ENCODE data around the gene LMF1. TPM values are rescaled to one million over a fixed set of nuclear protein-coding genes. Genes with fewer than 3 reads are reported as not detected.

Gene LMF1
- total RNA-seq, 2 experiments from 2014 or later: 17.0 to 31.4 TPM

DNA sequence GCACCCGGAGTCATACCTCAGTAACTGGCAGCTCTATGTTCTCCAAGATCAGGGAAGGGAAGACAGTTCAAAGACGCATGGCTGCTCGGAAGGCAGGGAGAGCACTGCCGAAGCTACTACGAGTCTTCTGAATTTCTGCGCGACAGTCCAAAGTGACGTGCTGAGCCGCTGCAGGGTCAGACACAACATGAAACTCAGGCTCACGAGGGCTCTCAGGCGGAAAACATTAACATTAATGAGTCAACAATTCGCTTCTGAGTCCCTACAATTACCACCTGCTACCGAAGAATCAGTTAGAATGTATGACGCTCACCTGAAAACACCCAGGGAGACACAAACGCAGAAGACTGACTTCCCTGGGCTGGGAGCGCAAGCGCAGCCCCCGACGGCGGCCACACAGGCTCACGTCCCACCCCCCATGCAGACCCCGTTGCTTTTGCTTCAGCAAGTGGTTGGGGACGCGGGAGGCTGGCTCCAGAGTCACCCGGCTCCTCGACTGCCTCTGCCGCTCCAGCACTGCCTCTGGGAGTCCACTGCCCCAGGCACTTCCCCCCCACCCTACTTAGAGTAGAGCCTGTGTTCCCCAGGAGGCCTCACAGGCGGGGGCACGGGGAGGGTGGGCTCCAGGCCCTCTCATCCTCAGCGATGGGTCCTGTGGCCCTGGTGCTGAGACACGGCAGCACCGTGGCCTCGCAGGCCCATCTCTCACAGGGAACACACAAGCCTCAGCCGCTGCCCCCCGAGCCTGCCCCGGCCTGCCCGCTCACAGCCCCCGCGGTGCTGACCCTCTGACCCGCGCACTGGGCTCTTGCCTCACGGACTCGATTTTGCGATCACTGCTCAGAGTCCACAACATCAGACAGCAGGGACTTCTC, 38.9 kb downstream of the LMF1 start:
- Histone ChIP-seq H3K79me2 (ENCODE audit: insufficient read depth, low read depth, low read length) (no peaks in the 10 kb centered on the region), H3K9me3 (ENCODE audit: low read length) (no peaks in the 10 kb centered on the region), H3K4me1 (ENCODE audit: insufficient read depth, low read length, poor library complexity, severe bottlenecking) (no peaks in the 10 kb centered on the region), H3K9me2 (ENCODE audit: insufficient read depth, low read length) (no peaks in the 10 kb centered on the region), H4K20me1 (ENCODE audit: insufficient read depth, low read length) (no peaks in the 10 kb centered on the region), H3K27ac (ENCODE audit: low read depth, low read length, poor library complexity, severe bottlenecking) (no peak overlapping the region), H2AFZ (ENCODE audit: low read length) (no peak overlapping the region), H3K4me2 (ENCODE audit: low read length) (no peak overlapping the region), H3K36me3 (ENCODE audit: insufficient read depth, low read length) (peaks cover 2% of the 10 kb centered on the region), H3K4me3 (ENCODE audit: low read depth, low read length, poor library complexity, severe bottlenecking) (no peak overlapping the region)
- intact Hi-C loops (cut with micrococcal nuclease; ENCODE audit: unreplicated experiment): no loop called here
- no peak for DNase-seq (ENCODE audit: low spot score)
- BruUV-seq (replicated peaks): no TSS peak
- TF ChIP-seq EZH2phosphoT487 (IDR thresholded peaks at IDR 0.05; ENCODE audit: borderline replicate concordance, low read depth, low read length): no peak
- TF ChIP-seq, protein P1, sequence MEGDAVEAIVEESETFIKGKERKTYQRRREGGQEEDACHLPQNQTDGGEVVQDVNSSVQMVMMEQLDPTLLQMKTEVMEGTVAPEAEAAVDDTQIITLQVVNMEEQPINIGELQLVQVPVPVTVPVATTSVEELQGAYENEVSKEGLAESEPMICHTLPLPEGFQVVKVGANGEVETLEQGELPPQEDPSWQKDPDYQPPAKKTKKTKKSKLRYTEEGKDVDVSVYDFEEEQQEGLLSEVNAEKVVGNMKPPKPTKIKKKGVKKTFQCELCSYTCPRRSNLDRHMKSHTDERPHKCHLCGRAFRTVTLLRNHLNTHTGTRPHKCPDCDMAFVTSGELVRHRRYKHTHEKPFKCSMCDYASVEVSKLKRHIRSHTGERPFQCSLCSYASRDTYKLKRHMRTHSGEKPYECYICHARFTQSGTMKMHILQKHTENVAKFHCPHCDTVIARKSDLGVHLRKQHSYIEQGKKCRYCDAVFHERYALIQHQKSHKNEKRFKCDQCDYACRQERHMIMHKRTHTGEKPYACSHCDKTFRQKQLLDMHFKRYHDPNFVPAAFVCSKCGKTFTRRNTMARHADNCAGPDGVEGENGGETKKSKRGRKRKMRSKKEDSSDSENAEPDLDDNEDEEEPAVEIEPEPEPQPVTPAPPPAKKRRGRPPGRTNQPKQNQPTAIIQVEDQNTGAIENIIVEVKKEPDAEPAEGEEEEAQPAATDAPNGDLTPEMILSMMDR (conservative IDR thresholded peaks at IDR 0.05; ENCODE audit: low read length): no peak
- CTCF ChIA-PET (ENCODE audit: unreplicated experiment): no interaction called here
- POLR2A ChIA-PET: interaction anchor here (0.6 kb wide), 1 partner anchor 1362 kb away, joined by 3 read pairs; no protein-coding TSS in a partner anchor

DNA sequence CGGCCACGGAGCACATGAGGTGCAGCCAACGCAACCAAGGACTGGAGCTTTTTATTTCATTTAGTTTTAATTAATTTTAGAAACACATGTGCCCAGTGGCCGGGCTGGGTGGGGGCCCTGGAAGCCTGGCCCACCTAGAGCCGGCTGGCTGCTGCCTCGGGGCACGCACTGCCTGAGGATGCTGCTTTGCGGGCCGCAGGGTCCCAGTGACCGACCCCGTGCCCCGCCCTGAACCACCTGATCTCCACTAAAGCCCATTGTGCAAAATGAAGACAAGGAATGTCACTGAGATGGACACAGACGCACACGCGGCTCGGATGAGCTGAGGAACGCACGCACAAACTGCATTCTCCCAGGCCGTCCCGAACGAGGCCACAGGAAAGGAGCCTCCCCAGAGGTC, 39.6 kb downstream of the LMF1 start:
- Histone ChIP-seq H4K20me1 (ENCODE audit: insufficient read depth, low read length) (no peaks in the 10 kb centered on the region), H3K9me2 (ENCODE audit: insufficient read depth, low read length) (no peaks in the 10 kb centered on the region), H3K27ac (ENCODE audit: low read depth, low read length, poor library complexity, severe bottlenecking) (no peak overlapping the region), H2AFZ (ENCODE audit: low read length) (no peak overlapping the region), H3K4me2 (ENCODE audit: low read length) (no peak overlapping the region), H3K79me2 (ENCODE audit: insufficient read depth, low read depth, low read length) (no peaks in the 10 kb centered on the region), H3K4me1 (ENCODE audit: insufficient read depth, low read length, poor library complexity, severe bottlenecking) (no peaks in the 10 kb centered on the region), H3K9me3 (ENCODE audit: low read length) (peaks cover 4% of the 10 kb centered on the region; the same call in 1 of the 2 replicates), H3K4me3 (ENCODE audit: low read depth, low read length, poor library complexity, severe bottlenecking) (no peak overlapping the region), H3K36me3 (ENCODE audit: insufficient read depth, low read length) (peaks cover 8% of the 10 kb centered on the region)
- TF ChIP-seq, protein P1 (conservative IDR thresholded peaks at IDR 0.05; ENCODE audit: low read length): no peak
- no peak for TF ChIP-seq EZH2phosphoT487 (IDR thresholded peaks at IDR 0.05; ENCODE audit: borderline replicate concordance, low read depth, low read length)
- intact Hi-C loops (cut with micrococcal nuclease; ENCODE audit: unreplicated experiment): no loop called here
- no peak for DNase-seq (ENCODE audit: low spot score)
- ChIA-PET POLR2A (interaction anchor here (0.6 kb wide), 1 partner anchor 1363 kb away, joined by 3 read pairs; no protein-coding TSS in a partner anchor), CTCF (ENCODE audit: unreplicated experiment) (no interaction called here)
- no TSS peak for BruUV-seq (replicated peaks)

DNA sequence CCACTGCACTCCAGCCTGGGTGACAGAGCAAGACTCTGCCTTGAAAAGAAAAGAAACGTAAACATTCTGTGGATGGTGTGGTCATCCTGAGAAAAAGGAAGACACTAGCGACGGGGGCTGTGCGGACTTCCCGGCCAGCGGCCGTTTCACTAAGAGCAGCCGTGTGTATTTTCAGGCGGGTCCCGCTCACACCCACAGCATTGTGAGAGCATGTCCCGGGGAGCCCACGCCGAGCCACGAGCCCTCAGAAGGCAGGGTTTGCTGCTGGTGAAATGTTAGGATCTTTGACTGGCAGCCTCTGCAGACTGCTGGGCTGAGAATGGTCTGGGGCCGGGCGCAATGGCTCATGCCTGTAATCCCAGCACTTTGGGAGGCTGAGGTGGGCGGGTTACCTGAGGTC, 40.3 kb downstream of the LMF1 start:
- Histone ChIP-seq H3K4me1 (ENCODE audit: insufficient read depth, low read length, poor library complexity, severe bottlenecking) (no peaks in the 10 kb centered on the region), H3K27ac (ENCODE audit: low read depth, low read length, poor library complexity, severe bottlenecking) (no peak overlapping the region), H3K9me2 (ENCODE audit: insufficient read depth, low read length) (no peaks in the 10 kb centered on the region), H4K20me1 (ENCODE audit: insufficient read depth, low read length) (no peaks in the 10 kb centered on the region), H3K4me2 (ENCODE audit: low read length) (no peak overlapping the region), H3K4me3 (ENCODE audit: low read depth, low read length, poor library complexity, severe bottlenecking) (no peak overlapping the region), H3K36me3 (ENCODE audit: insufficient read depth, low read length) (peaks cover 13% of the 10 kb centered on the region), H3K79me2 (ENCODE audit: insufficient read depth, low read depth, low read length) (no peaks in the 10 kb centered on the region), H3K9me3 (ENCODE audit: low read length) (peaks cover 6% of the 10 kb centered on the region; the same call in 1 of the 2 replicates), H2AFZ (ENCODE audit: low read length) (no peak overlapping the region)
- POLR2A ChIA-PET: no interaction called here
- intact Hi-C loops (cut with micrococcal nuclease; ENCODE audit: unreplicated experiment): no loop called here
- DNase-seq (ENCODE audit: low spot score): no peak
- CTCF ChIA-PET (ENCODE audit: unreplicated experiment): no interaction called here
- BruUV-seq (replicated peaks): no TSS peak
- TF ChIP-seq, protein P1 (conservative IDR thresholded peaks at IDR 0.05; ENCODE audit: low read length): no peak
- no peak for TF ChIP-seq EZH2phosphoT487 (IDR thresholded peaks at IDR 0.05; ENCODE audit: borderline replicate concordance, low read depth, low read length)

Data from OCI-LY7 (cell line).